Measurements from ENCODE around the gene FAM111B.
A peak's percentile ranks its signal among the peaks of the same experiment; 100 is the strongest.

The FAM111B gene

DNA sequence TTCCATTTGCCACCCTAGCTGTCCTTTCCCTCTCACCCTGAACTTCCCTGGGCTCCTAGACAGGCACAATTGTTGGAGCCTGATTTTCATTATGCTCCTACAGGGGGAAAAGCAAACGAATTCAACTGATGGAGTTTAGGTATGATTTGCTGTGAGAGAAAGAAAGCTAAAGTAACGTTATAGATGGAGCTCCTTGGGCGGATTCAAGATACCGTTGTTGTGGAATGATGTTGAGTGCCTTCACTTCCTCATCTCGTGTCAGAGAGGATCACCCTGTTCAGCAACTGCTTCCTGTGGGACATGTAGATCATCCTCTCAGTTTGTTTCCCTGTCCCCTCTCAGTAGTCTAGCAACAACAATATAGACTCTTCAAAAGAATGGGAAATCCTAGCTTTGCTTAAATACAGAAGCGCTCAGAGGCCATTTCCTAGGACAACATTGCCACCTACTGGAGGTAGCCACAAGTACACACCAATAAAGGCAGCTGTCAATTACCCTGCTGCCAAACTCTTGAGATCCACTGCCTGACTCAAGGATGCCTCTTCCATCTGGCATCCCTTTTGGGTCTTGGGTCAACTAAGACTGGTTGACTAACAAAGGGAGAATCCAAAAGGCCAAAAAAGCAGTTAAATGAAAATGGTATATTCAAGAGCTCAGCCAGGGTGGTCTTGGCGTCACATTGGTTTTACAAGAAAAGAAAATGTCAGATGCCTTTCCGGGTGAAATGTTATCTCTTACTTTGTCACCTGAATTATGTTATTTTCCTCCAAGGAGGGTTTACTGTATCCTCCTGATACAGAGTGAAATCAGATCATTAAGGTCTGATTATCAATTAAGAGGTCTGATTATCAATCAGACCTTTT, 51.4 kb downstream of the FAM111B start:
- DNase-seq: peak; percentile 28 to 68

DNA sequence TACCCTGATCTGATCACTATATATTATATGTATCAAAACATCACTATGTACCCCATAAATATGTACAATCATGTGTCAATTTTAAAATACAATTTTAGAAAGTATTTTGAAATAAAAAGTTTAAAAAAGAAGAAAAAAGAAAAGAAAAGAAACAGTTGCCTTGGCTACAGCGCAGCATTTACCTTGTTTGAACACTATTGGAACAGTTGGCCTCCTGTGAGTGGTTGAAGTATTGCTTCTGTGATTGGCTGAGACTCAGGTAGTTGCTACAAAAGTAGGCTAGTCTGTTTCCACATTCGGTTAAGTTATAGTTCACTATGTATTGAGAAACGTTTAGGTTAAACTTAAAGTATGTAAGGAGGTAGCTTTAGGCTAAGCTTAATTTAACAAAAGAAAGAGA, 57.0 kb downstream of the FAM111B start:
- no peak for DNase-seq

DNA sequence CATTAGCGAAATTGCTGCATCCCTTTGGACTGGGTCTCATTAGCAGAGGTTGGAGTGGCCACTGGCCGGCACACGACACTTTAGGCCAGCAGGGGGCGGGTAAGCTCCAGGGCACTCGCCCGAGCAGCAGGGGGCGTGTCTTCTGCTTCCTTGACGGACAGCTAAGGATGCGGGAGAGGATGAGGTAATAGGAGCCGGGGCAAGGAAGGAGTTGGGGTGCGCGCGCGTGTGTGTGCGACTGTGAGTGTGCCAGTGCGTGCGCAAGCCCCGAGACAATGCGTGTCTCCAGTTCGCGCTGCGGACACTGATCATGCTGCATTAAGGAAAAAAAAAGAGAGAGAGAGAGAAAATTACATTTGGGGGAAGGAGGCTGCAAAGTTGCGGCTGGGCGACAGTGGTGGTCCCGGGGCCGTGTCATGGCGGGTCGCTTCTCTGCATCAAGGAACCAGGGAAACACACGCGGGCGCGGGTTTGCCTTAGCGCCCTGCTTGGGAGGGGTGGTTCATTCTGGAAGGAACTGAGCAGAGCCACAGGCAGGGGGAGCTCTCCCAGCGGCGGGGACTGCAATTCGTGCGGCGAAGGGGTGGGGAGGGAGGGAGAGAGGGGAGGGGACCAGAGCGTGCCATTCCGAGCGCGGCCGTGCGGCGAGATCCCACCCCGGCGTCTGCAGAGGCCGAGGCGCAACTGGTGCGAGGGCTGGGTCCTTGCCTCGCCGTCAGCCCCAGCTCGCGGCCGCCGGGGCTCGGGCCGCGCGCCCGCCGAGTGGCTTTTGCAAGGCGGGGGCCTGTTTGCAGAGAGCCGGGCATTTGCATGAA, 64.7 kb downstream of the FAM111B start, which contains the start of gene DTX4:
Gene DTX4 (plus strand): TSS at position 625 of the 815 bp plus-strand sequence. CDS start 464 bp downstream, outside the sequence.
- DNase-seq: peak; percentile 94 to 96

DNA sequence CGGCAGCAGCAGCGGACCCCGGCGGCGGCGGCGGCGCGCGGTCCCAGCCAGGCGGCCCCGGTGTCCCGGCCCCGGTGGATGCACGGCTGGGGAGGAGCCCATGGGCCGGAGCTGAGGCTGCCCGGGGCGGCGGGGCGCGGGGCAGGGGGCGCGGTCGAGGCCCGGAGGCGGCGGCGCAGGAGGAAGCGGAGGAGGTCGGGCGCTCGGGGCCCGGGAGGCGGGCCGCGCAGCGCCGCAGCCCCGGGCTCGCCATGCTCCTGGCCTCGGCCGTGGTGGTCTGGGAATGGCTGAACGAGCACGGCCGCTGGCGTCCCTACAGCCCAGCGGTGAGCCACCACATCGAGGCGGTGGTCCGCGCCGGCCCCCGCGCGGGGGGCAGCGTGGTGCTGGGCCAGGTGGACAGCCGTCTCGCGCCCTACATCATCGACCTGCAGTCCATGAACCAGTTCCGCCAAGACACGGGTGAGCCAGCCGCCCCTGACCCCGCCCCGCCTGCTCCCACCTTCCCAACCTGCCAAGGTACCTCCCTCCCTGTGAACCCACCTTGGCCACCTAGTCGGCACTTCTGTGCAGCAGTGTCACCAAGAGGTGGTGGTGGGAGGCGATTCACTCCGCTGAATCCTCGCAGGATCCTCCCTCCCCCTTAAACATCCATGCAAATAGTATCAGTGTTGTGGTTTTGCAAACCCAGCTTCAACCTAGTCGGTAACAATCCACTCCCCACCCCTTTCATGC, 65.5 kb downstream of the FAM111B start:
- peak; percentile 18 to 22 for DNase-seq

DNA sequence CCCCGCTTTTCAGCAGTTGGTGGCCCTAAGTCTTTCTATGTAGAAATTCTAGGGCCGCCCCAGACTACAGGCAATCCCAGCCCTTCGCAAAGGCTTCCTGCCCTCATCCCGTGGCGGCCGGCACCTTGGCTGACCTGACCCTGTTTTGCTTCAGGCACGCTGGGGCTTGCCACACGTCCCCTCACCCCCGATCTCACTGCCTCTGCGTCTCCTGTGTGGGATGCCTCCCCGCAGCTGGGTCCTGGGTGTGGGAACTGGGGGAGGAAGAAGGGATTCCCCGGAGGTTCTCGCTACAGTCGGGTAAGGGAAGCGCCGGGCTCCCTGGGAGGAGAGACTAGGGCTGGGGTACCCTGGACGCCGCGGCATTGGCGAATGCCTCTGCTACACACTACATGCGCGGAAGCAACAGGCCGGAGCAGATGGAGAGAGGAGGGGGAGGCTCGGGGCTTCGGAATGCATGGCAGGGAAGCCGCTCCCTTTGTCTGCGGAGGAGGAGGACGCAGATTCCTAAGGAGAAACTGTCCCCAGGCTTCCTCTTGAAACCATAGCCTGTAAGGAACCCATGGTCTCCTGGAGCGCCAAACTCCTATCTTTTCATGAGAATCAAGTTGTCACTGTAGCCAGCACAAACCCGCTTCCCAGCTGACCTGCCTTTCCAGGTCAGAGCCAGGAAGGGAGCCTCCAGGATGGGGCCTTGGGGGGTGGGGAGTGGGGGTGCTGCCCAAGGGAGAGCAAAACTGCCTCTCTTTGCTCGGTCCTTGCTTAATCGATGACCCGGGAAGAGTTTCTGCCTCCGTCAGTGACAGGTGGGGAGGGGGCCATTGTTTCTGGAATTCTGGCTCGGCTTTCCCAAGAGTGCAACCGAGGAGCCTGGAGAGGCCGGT, 66.3 kb downstream of the FAM111B start:
- DNase-seq: no peak

DNA sequence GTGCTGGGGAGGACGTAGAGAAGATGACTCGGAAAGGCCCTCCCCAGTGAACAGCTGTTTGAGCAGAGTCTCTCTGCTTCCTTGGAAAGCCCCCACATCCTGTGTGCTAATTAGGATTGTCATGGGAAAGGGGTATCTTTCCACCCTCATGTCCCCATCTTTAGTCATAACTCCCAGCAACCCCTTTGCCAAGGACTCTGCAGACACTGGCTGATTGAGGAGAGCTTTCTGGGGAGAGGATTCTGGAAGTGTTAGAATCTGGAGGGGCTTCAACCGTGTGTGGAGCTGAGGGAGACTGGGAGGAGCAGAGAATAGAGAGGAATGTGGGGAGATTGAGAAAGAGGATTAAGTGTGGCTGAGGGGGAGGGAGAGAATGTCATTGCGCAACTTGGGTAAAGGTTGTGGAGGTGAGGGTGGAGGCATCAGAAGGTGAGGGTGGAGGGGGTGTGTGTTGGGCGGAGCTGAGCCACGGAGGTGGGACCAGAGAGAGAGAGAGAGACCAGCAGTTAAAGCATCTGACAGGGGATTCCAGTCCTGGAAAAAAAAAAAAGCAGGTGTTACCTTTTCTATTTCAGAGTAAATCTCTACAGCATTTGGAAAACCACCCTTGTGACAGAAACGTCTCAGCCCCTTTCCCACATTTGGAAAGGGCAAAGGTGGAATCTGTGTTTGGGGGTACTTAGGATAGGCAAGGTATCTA, 67.1 kb downstream of the FAM111B start:
- no peak for DNase-seq

DNA sequence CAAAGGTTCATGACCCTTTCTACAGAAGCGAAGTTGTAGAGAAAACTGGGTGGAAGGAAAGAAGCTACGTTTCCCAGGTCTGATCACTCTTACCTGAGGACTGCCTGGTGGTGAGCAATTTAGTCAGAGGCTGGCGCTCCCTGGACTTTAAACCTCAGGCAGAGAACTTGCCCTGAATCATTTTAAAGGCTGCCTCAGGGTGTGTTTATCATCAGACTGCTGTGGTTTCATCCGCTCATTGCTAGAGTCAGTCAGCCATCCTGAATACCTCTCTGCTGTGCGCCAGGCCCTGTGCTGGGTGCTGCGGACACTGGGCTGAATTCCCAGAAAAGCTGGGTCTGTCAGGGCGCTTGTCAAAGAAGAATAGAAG, 67.6 kb downstream of the FAM111B start:
- no peak for DNase-seq

DNA sequence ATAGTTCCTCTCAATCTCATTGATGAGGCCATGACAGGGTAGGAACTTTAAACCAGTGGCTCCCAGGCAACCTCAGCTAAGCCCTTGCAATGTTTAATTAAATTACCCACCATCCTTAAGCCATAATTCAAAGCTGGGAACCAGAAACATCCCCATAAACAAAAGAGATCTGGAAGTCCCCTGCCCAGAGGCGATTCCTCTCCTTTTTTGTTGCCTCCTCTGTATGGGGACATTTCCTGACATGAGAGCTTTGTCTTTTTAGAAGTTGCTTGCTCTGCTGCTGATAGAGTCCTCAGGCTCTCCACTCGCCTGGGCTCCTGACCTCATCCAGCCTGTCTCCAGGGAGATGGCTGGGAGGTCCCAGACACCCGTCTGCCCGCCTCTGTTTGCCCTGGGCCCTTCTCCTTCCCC, 68.1 kb downstream of the FAM111B start:
- DNase-seq: no peak

DNA sequence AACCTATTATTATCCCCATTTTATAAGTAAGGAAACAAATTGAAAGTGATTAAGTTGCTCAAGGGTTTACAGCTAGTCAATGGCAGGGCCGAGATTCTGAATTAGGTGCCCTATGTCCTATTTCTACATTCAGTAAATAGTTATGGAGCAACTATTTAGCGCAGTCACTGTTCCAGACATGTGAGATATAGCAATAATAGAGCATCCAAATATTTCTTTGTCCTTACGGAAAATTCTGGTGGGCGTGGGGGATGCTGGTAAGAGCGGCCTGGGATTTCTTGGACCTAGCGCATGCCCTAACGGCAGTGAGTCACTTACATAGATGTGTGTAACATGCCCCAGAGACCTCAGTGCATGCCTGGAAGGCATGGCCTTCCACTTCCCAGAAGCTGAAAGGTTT, 69.3 kb downstream of the FAM111B start:
- no peak for DNase-seq

Measured in NCI-H1930 (cell line).